Neutrophil (primary cell): Measurements from ENCODE around the gene ATXN1.

ENCODE experiments used
- H3K27ac ChIP-seq: fragments of 200-600 bp; sonication (generic); 2 replicates; pipeline ENCODE4 v1.5.1; 2016; ENCODE audit warnings: mild to moderate bottlenecking, moderate library complexity
- H3K27me3 ChIP-seq: fragments of 200-600 bp; sonication (generic); 2 replicates; pipeline ENCODE4 v1.6.0; 2016; ENCODE audit warnings: mild to moderate bottlenecking
- H3K36me3 ChIP-seq: fragments of 200-600 bp; sonication (generic); 2 replicates; pipeline ENCODE4 v1.5.1; 2017
- H3K4me1 ChIP-seq, 2 experiments: fragments of 200-600 bp in 1 of 2; sonication (generic) in 1 of 2; 1 replicate in 1 of 2; 2 replicates in 1 of 2; pipeline versions ENCODE4 v1.5.1 to v1.6.1; 2013 to 2016; ENCODE audit warnings: low read depth in 1 of 2, low read length in 1 of 2, mild to moderate bottlenecking in 1 of 2, moderate library complexity in 1 of 2; ENCODE audit not compliant: control insufficient read depth in 1 of 2, insufficient read depth in 1 of 2
- H3K4me3 ChIP-seq, 2 experiments: fragments of 200-600 bp in 1 of 2; sonication (generic) in 1 of 2; 1 replicate in 1 of 2; 2 replicates in 1 of 2; pipeline ENCODE4 v1.5.1; 2013 to 2016; ENCODE audit warnings: low read depth in 1 of 2, low read length in 1 of 2, mild to moderate bottlenecking in 1 of 2, moderate library complexity in 1 of 2
- H3K9me3 ChIP-seq: fragments of 200-600 bp; sonication (generic); 2 replicates; pipeline ENCODE4 v1.5.1; 2016
- CTCF ChIP-seq: fragments of 200-600 bp; sonication (generic); IDR thresholded peaks from 2 replicates; pipeline ENCODE4 v1.5.1; 2016; ENCODE audit warnings: antibody characterized with exemption

ATXN1 gene

GRCh38 chr6:16510245-16510644, 251.0 kb downstream of the ATXN1 start:
- TF ChIP-seq CTCF, result no peak
- H3K36me3 ChIP-seq, result peaks cover 7% of the 10 kb centered on the region
- H3K4me1 ChIP-seq, result peaks cover 11 to 35% of the 10 kb centered on the region in 2 experiments
- H3K9me3 ChIP-seq, result no peaks in the 10 kb centered on the region
- H3K27me3 ChIP-seq, result no peaks in the 10 kb centered on the region
- H3K4me3 ChIP-seq, result no peak overlapping the region
- no peak overlapping the region for H3K27ac ChIP-seq

GRCh38 chr6:16508959-16509358, 252.3 kb downstream of the ATXN1 start:
- Histone ChIP-seq H3K27ac (no peak overlapping the region), H3K4me3 (no peak overlapping the region)

GRCh38 chr6:16505711-16506357, 255.4 kb downstream of the ATXN1 start:
- TF ChIP-seq CTCF, result no peak
- Histone ChIP-seq H3K9me3 (no peaks in the 10 kb centered on the region), H3K36me3 (no peaks in the 10 kb centered on the region), H3K27me3 (no peaks in the 10 kb centered on the region), H3K27ac (no peak overlapping the region), H3K4me3 (no peak overlapping the region), H3K4me1 (peaks cover 22 to 33% of the 10 kb centered on the region in 2 experiments)

More at GRCh38 chr6:16508959-16509358, 252.3 kb downstream of the ATXN1 start:
- H3K36me3 ChIP-seq, result peaks cover 5% of the 10 kb centered on the region
- H3K27me3 ChIP-seq, result no peaks in the 10 kb centered on the region
- no peak for TF ChIP-seq CTCF
- no peaks in the 10 kb centered on the region for H3K9me3 ChIP-seq
- peaks cover 23 to 44% of the 10 kb centered on the region in 2 experiments for H3K4me1 ChIP-seq

GRCh38 chr6:16504609-16505008, 256.7 kb downstream of the ATXN1 start:
- H3K9me3 ChIP-seq, result no peaks in the 10 kb centered on the region
- no peaks in the 10 kb centered on the region for H3K27me3 ChIP-seq
- no peaks in the 10 kb centered on the region for H3K36me3 ChIP-seq
- H3K4me3 ChIP-seq, result no peak overlapping the region
- no peak overlapping the region for H3K27ac ChIP-seq
- peaks cover 22 to 33% of the 10 kb centered on the region in 2 experiments for H3K4me1 ChIP-seq
- no peak for TF ChIP-seq CTCF

GRCh38 chr6:16503970-16504415, 257.3 kb downstream of the ATXN1 start:
- Histone ChIP-seq H3K36me3 (no peaks in the 10 kb centered on the region), H3K9me3 (no peaks in the 10 kb centered on the region), H3K27me3 (no peaks in the 10 kb centered on the region), H3K27ac (no peak overlapping the region), H3K4me3 (no peak overlapping the region), H3K4me1 (peaks cover 22 to 33% of the 10 kb centered on the region in 2 experiments)
- no peak for TF ChIP-seq CTCF
